GM21529 (cell line): Measurements from ENCODE around the gene PLD3.
"Not testable (repeated sequence)": the region's sequence is repeated elsewhere in the genome, so short reads cannot be mapped to it uniquely, and the experiment has no call there.

Source experiments
- ATAC-seq: cut with Tn5 transposase; IDR thresholded peaks from one replicate; pipeline ENCODE4 v1.9.1; 2021; ENCODE audit not compliant: unreplicated experiment

The PLD3 gene

GRCh38 chr19:40332669-40333068 is 15.8 kb upstream of the PLD3 start:
- ATAC-seq: no peak

DNA sequence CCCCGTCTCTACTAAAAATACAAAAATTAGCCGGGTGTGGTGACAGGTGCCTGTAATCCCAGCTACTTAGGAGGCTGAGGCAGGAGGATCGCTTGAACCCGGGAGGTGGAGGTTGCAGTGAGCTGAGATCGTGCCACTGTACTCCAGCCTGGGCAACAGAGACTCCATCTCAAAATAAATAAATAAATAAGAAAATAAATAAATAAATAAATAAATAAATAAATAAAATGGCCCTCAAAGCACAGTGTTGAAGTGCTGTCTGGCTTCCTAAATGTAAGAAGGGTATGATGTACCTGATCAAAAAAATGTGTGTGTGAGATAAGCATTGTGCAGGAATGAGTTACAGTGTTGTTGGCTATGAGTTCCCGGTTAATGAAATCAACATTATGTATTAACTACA is 15.4 kb upstream of the PLD3 start:
- ATAC-seq: not testable (repeated sequence)

DNA sequence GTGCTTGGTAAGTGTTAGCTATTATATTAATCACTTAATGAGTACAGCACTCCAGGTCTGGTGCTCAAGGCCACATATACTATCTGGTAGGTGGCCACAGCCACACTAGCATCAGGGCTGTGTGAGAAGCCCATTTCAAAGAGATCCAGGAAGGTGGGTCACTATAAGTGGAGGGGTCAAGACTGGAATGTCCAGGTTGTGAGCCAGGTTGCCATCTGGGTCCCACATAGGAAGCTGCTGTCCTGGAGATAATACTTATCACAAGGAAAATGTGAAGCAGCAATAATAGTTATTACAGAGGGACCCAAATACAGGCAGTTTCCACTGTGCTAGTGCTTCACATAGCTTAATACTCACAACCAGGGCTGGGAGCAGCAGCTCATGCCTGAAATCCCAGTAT is 13.4 kb upstream of the PLD3 start:
- no peak for ATAC-seq

DNA sequence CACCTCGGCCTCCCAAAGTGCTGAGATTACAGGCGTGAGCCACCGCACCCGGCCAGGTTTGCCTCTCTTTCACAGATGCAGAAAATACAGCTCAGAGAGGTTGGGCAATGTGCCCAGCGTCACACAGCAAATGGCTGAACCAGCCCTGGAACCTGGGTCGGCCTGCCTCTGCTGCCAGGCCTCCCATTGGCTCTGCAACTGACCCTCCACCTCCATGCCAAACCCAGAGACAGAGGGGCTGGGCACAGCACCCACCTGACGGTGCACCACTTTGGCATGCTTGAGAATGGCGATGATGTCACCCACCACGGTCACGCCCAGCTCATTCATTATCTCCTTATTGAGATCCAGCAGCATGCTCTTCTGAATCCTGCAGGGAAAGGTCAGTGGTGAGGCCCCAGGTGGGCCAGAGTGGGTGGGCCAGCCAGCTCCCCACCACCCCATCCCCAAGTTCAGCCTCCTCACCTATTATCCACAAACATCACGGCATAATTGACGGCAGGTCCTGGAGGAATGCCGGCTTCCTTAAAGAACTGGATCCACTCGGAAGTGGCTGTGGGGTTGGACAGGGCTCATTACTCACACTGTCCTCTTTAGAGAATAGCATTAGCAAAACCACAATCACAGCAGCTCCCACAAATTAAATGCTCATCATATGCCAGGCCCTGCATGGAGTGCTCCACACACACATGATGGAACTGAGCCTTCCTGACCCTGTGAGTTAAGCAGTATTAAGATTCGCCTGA is 12.5 kb upstream of the PLD3 start:
- ATAC-seq: no peak

- no peak for ATAC-seq
Observed at GRCh38 chr19:40336601-40336900, 11.9 kb upstream of the PLD3 start.

- no peak for ATAC-seq
Observed at GRCh38 chr19:40337107-40337506, 11.4 kb upstream of the PLD3 start.

GRCh38 chr19:40337594-40337993 is 10.9 kb upstream of the PLD3 start:
- ATAC-seq: no peak

GRCh38 chr19:40339018-40339728 is 9.3 kb upstream of the PLD3 start:
- no peak for ATAC-seq

DNA sequence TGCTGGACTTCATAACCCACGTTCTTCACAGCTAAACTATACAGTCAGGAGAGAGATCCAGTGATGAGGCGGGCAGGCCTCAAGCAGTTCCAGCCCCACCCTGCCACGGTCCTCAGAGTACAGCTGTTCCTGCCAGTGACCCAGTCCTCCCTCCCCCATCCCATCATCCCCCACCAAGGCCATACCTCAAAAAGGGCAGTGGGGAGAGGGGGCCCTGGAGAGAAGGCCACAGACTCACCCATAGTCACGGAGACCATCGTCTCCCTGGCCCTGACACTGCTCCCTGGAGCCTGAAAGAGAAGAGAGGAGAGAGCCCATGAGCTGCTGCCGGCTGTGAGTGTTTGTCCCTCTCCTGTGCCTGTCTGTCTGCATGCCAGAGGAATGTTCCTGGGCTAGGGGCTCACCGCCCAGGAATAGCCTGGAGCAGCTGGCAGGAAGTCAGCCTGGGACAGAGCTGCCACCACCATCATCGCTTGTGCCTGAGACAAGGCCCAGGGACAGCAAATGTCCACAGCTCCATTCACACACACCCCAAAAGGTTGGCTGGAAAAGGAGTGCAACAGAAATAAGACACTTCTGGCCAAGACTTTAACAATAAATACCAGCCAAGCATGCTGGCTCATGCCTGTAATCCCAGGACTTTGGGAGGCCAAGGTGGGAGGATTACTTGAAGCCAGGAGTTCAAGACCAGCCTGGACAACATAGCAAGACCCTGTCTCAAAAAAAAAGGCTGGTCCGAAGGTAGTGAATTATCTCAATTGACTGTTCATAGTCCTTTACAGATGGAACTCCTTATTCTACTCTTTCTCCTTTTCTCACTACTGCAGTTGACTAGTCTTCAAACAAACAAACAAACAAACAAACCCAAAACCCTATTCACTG is 6.7 kb upstream of the PLD3 start:
- no peak for ATAC-seq

GRCh38 chr19:40342644-40343311 is 5.7 kb upstream of the PLD3 start:
- no peak for ATAC-seq

- no peak for ATAC-seq
Observed at GRCh38 chr19:40344422-40344821, 4.1 kb upstream of the PLD3 start.

GRCh38 chr19:40348961-40349507 is 539 bp downstream of the PLD3 start:
- no peak for ATAC-seq

GRCh38 chr19:40355975-40356680 is 7.6 kb downstream of the PLD3 start:
- ATAC-seq: no peak

DNA sequence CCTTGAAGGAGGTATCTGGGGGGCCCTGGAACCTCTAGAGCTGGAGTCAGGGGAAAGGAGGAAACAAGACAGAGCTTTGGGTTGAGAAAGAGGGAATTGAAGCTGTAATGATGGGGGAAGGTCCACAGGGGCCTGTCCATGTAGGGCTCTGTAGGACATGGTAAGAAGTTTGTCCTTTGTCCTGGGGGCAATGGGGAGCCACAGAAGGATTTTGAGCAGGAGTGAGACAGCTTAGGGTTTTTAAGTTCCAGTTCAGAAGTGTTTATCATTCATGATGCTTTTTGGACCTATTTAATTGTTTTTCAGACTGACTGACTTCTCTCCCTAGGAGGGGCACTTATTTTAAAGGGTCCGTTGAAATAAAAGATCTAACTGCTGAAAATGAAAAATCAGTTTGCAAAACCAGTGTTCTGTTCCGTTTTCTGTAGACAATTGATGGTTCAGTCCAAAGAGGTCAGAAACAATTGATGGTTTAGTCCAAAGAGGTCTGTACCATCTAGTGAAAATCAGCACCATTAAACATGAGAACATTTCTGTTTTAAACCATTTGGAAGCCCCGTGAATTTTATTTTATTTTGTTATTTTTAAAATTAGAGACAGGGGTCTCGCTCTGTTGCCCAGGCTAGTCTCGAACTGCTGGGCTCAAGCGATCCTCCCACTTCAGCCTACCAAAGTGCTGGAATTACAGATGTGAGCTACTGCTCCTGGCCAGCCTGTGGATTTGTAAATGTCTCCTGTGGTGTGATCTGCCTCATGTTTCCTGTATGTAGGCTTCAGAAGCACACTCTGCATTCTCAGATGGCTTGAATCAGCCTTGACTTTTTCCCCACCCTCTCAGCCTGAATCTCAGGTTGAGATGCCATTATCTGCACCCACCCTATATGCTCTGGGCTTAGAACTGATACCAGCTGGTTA is 8.4 kb downstream of the PLD3 start:
- no peak for ATAC-seq

- ATAC-seq: no peak
Observed at GRCh38 chr19:40357640-40358039, 9.1 kb downstream of the PLD3 start.

DNA sequence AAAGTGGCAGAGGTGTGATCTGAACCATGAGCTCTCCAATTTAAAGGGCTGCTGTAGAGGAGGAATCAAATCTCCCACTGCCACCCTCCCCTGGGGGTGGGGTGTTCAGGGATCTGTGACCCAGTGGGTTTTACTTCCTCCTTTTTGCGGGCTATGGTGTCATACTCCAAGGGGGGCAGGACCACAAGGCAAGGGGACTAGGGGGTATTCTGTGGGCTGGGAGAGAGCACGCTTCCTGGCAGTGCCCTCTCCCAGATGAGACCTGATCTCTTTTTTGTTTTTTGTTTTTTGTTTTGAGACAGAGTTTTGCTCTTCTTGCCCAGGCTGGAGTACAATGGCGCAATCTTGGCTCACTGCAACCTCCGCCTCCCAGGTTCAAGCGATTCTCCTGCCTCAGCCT is 10.3 kb downstream of the PLD3 start:
- ATAC-seq: no peak

GRCh38 chr19:40360020-40360707 is 11.7 kb downstream of the PLD3 start:
- ATAC-seq: no peak

DNA sequence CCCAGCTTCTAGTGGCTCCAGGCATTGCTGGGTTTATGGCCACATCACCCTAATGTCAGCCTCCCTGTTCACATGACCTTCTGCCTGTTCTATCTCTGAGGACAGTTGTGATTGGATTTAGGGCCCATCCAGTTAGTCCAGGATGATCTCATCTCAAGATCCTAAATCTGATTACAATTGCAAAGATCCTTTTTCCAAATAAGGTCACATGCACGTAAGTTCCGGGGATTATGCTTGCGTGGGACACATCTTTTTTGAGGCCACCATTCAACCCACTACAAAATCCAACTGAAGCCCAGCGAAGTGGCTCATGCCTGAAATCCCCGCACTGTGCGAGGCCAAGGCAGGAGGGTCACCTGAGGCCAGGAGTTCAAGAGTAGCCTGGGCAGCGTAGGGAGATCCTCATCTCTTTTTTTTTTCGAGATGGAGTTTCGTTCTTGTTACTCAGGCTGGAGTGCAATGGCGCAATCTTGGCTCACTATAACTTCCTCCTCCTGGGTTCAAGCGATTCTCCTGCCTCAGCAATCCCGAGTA is 12.3 kb downstream of the PLD3 start:
- ATAC-seq: no peak

DNA sequence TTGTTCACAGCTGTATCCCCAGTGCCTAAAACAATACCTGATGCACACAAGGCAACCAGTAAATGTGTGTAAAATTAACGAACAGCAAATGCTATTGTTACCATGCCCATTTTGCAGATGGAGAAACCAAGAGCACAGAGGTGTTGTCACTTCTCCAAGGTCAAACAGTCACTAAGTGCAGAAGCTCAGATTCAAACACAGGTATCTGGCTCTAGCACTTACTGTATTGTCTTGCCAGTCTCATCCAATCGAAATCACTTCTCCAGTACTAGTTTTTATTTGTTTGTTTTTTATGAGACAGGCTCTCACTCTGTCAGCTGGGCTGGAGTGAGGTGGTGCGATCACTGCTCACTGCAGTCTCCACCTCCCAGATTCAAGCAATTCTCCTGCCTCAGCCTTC is 13.7 kb downstream of the PLD3 start:
- no peak for ATAC-seq
